Gastrocnemius medialis (tissue), 4 donors: ENCODE results near the gene SHANK2.

Source experiments
- CTCF ChIP-seq, 5 experiments: fragments of 450-650 bp in 3 of 5; fragments of 200-600 bp in 2 of 5; sonication (generic) in 2 of 5; IDR thresholded peaks in 4 of 5; conservative IDR thresholded peaks in 1 of 5; 1 replicate in 4 of 5; 2 replicates in 1 of 5; pipeline ENCODE4 v1.5.1; 2016 to 2019; ENCODE audit warnings: antibody characterized with exemption in 5 of 5, mild to moderate bottlenecking in 3 of 5, moderate library complexity in 3 of 5
- POLR2A ChIP-seq, 2 donors: fragments of 450-650 bp; IDR thresholded peaks; one replicate each; pipeline ENCODE4 v1.6.1; 2017; ENCODE audit warnings: antibody characterized with exemption in 2 of 2, mild to moderate bottlenecking in 2 of 2, moderate library complexity in 2 of 2

GRCh38 chr11:71202966-71203365 lies 49.4 kb downstream of the SHANK2 start:
- TF ChIP-seq CTCF (IDR thresholded peaks at IDR 0.05 in 4 of 5, conservative IDR thresholded peaks at IDR 0.05 in 1 of 5) (no peak), POLR2A (IDR thresholded peaks at IDR 0.05) (no peak)
